Fibroblast of lung (primary cell): ENCODE results near the gene HRG. TPM values are rescaled to one million over a fixed set of nuclear protein-coding genes. Genes with fewer than 3 reads are reported as not detected.

Source experiments
- DNase-seq, 2 donors: peaks; one replicate each; pipeline versions ENCODE4 v3.0.0 to v3.0.0-alpha.2; 2010; ENCODE audit warnings: low read depth in 2 of 2
- H2AFZ ChIP-seq: 2 replicates; pipeline ENCODE4 v1.5.1; 2012; ENCODE audit warnings: low read length, control low read depth, inconsistent platforms
- H3K27ac ChIP-seq: 2 replicates; pipeline ENCODE4 v1.5.1; 2011; ENCODE audit warnings: low read length, control low read depth; ENCODE audit not compliant: insufficient read depth
- H3K27me3 ChIP-seq: 2 replicates; pipeline ENCODE4 v1.5.1; 2011; ENCODE audit warnings: mild to moderate bottlenecking, low read length; ENCODE audit not compliant: control insufficient read depth, insufficient read depth
- H3K36me3 ChIP-seq: 2 replicates; pipeline ENCODE4 v1.5.1; 2011; ENCODE audit warnings: low read length; ENCODE audit not compliant: control insufficient read depth, insufficient read depth
- H3K4me1 ChIP-seq: 2 replicates; pipeline ENCODE4 v1.5.1; 2011; ENCODE audit warnings: low read length; ENCODE audit not compliant: control insufficient read depth, insufficient read depth; ENCODE audit errors: extremely low read depth
- H3K4me2 ChIP-seq: 2 replicates; pipeline ENCODE4 v1.5.1; 2011; ENCODE audit warnings: low read length, control low read depth; ENCODE audit not compliant: insufficient read depth; ENCODE audit errors: extremely low read depth
- H3K4me3 ChIP-seq, 4 experiments: fragments of 200-600 bp in 1 of 4; sonication (generic) in 1 of 4; replicated peaks in 1 of 4; 2 replicates each; pipeline ENCODE4 v1.5.1; 2011 to 2016; ENCODE audit warnings: low read length in 4 of 4, low read depth in 3 of 4, mild to moderate bottlenecking in 3 of 4, control low read depth in 2 of 4, inconsistent platforms in 1 of 4, mixed read lengths in 1 of 4; ENCODE audit not compliant: insufficient read depth in 1 of 4; ENCODE audit errors: control extremely low read depth in 1 of 4
- H3K79me2 ChIP-seq: 2 replicates; pipeline ENCODE4 v1.5.1; 2012; ENCODE audit warnings: mild to moderate bottlenecking, low read length, inconsistent platforms; ENCODE audit not compliant: control insufficient read depth, insufficient read depth
- H3K9ac ChIP-seq: 2 replicates; pipeline ENCODE4 v1.5.1; 2011; ENCODE audit warnings: mild to moderate bottlenecking, low read length, control low read depth; ENCODE audit not compliant: insufficient read depth
- H3K9me3 ChIP-seq: 2 replicates; pipeline ENCODE4 v1.5.1; 2012; ENCODE audit warnings: low read depth, low read length; ENCODE audit not compliant: control insufficient read depth, insufficient read depth
- H4K20me1 ChIP-seq: 2 replicates; pipeline ENCODE4 v1.5.1; 2011; ENCODE audit warnings: low read length; ENCODE audit not compliant: control insufficient read depth, insufficient read depth; ENCODE audit errors: extremely low read depth
- CTCF ChIP-seq, 2 donors: IDR thresholded peaks in 1 of 2; conservative IDR thresholded peaks in 1 of 2; 1 replicate in 1 of 2; 2 replicates in 1 of 2; pipeline ENCODE4 v1.5.1; 2011 to 2012; ENCODE audit warnings: low read length in 2 of 2, control low read depth in 1 of 2, inconsistent platforms in 1 of 2, low read depth in 1 of 2, mild to moderate bottlenecking in 1 of 2
- EZH2 ChIP-seq: IDR thresholded peaks from 2 replicates; pipeline ENCODE4 v1.5.1; 2012; ENCODE audit warnings: low read length, control low read depth, mild to moderate bottlenecking; ENCODE audit errors: missing control alignments
- polyA plus RNA-seq, 2 donors: library from polyadenylated mRNA; depleted of rRNA in 1 of 2; stranded (reverse) in 1 of 2; unstranded in 1 of 2; fragments of >200 nt; gene quantifications; 2 replicates each; pipeline ENCODE4 v1.2.1, GENCODE V29; 2011 to 2012; ENCODE audit warnings: missing spikeins in 1 of 2
- total RNA-seq: library from RNA; depleted of rRNA; stranded (reverse); fragments of >200 nt; gene quantifications from 2 replicates; pipeline ENCODE4 v1.2.1, GENCODE V29; 2014

The HRG gene
- total and polyA plus RNA-seq, 2 donors (not counting 1 experiment from before 2014, with no cell fraction given) = not detected

- no peaks in the 10 kb centered on the region for H3K4me1 ChIP-seq
- no peaks in the 10 kb centered on the region for H3K79me2 ChIP-seq
- peaks cover 5% of the 10 kb centered on the region for H3K27me3 ChIP-seq
- no peak for DNase-seq
- H3K4me2 ChIP-seq = no peak overlapping the region
- TF ChIP-seq CTCF (conservative IDR thresholded peaks at IDR 0.05 in 1 of 2, IDR thresholded peaks at IDR 0.05 in 1 of 2; ENCODE audit: low read depth in 1 of 2, low read length in 2 of 2) (no peak), EZH2 (no peak)
- no peaks in the 10 kb centered on the region for H3K36me3 ChIP-seq
- no peaks in the 10 kb centered on the region for H3K9me3 ChIP-seq
- no peak overlapping the region for H3K9ac ChIP-seq
- H3K27ac ChIP-seq = no peak overlapping the region
- H2AFZ ChIP-seq = no peak overlapping the region
- H3K4me3 ChIP-seq = no peak overlapping the region
- H4K20me1 ChIP-seq = no peaks in the 10 kb centered on the region
Measured at GRCh38 chr3:186625600-186626042, 40.2 kb upstream of the HRG start.

GRCh38 chr3:186626254-186626847 is 39.5 kb upstream of the HRG start:
- Histone ChIP-seq H3K4me2 (no peak overlapping the region), H3K4me3 (no peak overlapping the region), H3K9ac (no peak overlapping the region), H3K36me3 (no peaks in the 10 kb centered on the region), H2AFZ (no peak overlapping the region), H3K79me2 (no peaks in the 10 kb centered on the region), H3K9me3 (no peaks in the 10 kb centered on the region), H3K27me3 (peaks cover 5% of the 10 kb centered on the region), H4K20me1 (no peaks in the 10 kb centered on the region), H3K27ac (no peak overlapping the region), H3K4me1 (no peaks in the 10 kb centered on the region)
- no peak for DNase-seq
- TF ChIP-seq EZH2 = no peak
- no peak for TF ChIP-seq CTCF (conservative IDR thresholded peaks at IDR 0.05 in 1 of 2, IDR thresholded peaks at IDR 0.05 in 1 of 2; ENCODE audit: low read depth in 1 of 2, low read length in 2 of 2)

- no peak for DNase-seq
- Histone ChIP-seq H4K20me1 (no peaks in the 10 kb centered on the region), H3K4me3 (no peak overlapping the region), H2AFZ (no peak overlapping the region), H3K27ac (no peak overlapping the region), H3K9me3 (no peaks in the 10 kb centered on the region), H3K79me2 (no peaks in the 10 kb centered on the region), H3K4me2 (no peak overlapping the region), H3K4me1 (no peaks in the 10 kb centered on the region), H3K9ac (no peak overlapping the region), H3K27me3 (peaks cover 2% of the 10 kb centered on the region), H3K36me3 (no peaks in the 10 kb centered on the region)
- TF ChIP-seq CTCF (conservative IDR thresholded peaks at IDR 0.05 in 1 of 2, IDR thresholded peaks at IDR 0.05 in 1 of 2; ENCODE audit: low read depth in 1 of 2, low read length in 2 of 2) (no peak), EZH2 (no peak)
Measured at GRCh38 chr3:186627852-186628414, 37.9 kb upstream of the HRG start.
